Anterior cingulate cortex (tissue), 58 donors: ENCODE results near the gene STRADA.
"Not testable (repeated sequence)": the region's sequence is repeated elsewhere in the genome, so short reads cannot be mapped to it uniquely, and the experiment has no call there.

Source experiments
- DNase-seq, 58 donors: peaks; one replicate each; lab custom pipeline; 2025; lab: John Stamatoyannopoulos, UW

Gene STRADA

GRCh38 chr17:63758428-63758827 is 16.8 kb upstream of the STRADA start:
- no peak for DNase-seq

GRCh38 chr17:63754046-63754445 is 12.4 kb upstream of the STRADA start:
- DNase-seq, result no peak

- no peak for DNase-seq
Observed at GRCh38 chr17:63753215-63753614, 11.6 kb upstream of the STRADA start.

- DNase-seq, result no peak
Observed at GRCh38 chr17:63752707-63753106, 11.1 kb upstream of the STRADA start.

- DNase-seq, result peak in 3 of 58 donors; percentile 4 to 13 (median 13)
Observed at GRCh38 chr17:63751806-63752205, 10.2 kb upstream of the STRADA start.

GRCh38 chr17:63741143-63741407 is 524 bp downstream of the STRADA start:
- DNase-seq, result peak in 4 of 58 donors; percentile 14 to 66 (median 54)

GRCh38 chr17:63740464-63741142 is 996 bp downstream of the STRADA start:
- peak in 1 of 58 donors; percentile 7 for DNase-seq

GRCh38 chr17:63735691-63736090 is 5.9 kb downstream of the STRADA start:
- no peak for DNase-seq

- no peak for DNase-seq
Observed at GRCh38 chr17:63722403-63722802, 19.2 kb downstream of the STRADA start.

- DNase-seq, result not testable (repeated sequence)
Observed at GRCh38 chr17:63720194-63720593, 21.4 kb downstream of the STRADA start.

GRCh38 chr17:63718988-63719387 is 22.6 kb downstream of the STRADA start:
- no peak for DNase-seq

GRCh38 chr17:63716426-63716825 is 25.2 kb downstream of the STRADA start:
- no peak for DNase-seq

GRCh38 chr17:63714550-63715277 is 26.9 kb downstream of the STRADA start:
- no peak for DNase-seq

- DNase-seq, result no peak
Observed at GRCh38 chr17:63709110-63709509, 32.5 kb downstream of the STRADA start.

GRCh38 chr17:63707151-63707550 is 34.4 kb downstream of the STRADA start:
- no peak for DNase-seq

- DNase-seq, result no peak
Observed at GRCh38 chr17:63706336-63707082, 35.1 kb downstream of the STRADA start.

GRCh38 chr17:63705657-63706056 is 35.9 kb downstream of the STRADA start:
- no peak for DNase-seq

GRCh38 chr17:63704836-63705235 is 36.8 kb downstream of the STRADA start:
- DNase-seq, result no peak

- no peak for DNase-seq
Observed at GRCh38 chr17:63704259-63704576, 37.4 kb downstream of the STRADA start.

- DNase-seq, result no peak
Observed at GRCh38 chr17:63703556-63704258, 37.9 kb downstream of the STRADA start.

GRCh38 chr17:63703029-63703428 is 38.6 kb downstream of the STRADA start:
- no peak for DNase-seq
